Measurements from ENCODE around the gene PER3.

- no peak for TF ChIP-seq CTCF (IDR thresholded peaks at IDR 0.05)
- TF ChIP-seq POLR2A (IDR thresholded peaks at IDR 0.05), result no peak
Observed at GRCh38 chr1:7879228-7879627, 95.1 kb downstream of the PER3 start.
